IPS-11a (cell line): ENCODE results near the gene KRTAP1-5.
"Not testable (repeated sequence)": the region's sequence is repeated elsewhere in the genome, so short reads cannot be mapped to it uniquely, and the experiment has no call there.

Experiments
- H3K4me3 ChIP-seq: one replicate; pipeline ENCODE4 v1.5.1; 2013; ENCODE audit warnings: low read depth, low read length, control low read depth

Gene KRTAP1-5, protein sequence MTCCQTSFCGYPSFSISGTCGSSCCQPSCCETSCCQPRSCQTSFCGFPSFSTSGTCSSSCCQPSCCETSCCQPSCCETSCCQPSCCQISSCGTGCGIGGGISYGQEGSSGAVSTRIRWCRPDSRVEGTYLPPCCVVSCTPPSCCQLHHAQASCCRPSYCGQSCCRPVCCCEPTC

DNA sequence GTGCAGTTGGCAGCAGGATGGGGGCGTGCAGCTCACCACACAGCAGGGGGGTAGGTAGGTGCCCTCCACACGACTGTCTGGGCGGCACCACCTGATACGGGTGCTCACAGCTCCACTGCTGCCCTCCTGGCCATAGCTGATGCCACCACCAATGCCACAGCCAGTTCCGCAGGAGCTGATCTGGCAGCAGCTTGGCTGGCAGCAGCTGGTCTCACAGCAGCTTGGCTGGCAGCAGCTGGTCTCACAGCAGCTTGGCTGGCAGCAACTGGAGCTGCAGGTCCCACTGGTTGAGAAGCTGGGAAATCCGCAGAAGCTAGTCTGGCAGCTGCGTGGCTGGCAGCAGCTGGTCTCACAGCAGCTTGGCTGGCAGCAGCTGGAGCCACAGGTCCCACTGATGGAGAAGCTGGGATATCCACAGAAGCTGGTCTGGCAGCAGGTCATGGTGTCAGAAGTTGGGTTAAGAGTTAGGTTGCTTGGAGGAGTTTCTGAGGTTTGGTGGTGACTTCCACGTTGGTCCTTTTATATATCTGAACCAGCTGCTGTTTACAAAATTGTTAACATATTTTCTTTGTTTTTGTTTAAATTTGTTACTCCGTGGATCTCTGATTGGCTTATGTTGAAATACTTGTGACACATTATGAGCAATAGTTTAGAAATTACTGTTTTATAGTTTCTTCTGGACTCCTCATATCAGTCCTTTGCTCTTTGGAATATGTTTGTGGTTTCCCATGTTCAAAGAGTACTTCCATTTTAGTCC lies at the start of gene KRTAP1-5:
Gene KRTAP1-5 (minus strand): TSS at position 494 of the 757 bp plus-strand sequence. CDS start 53 bp downstream, at position 441.
- H3K4me3 ChIP-seq: no peak within 1 kb of the TSS

GRCh38 chr17:41076788-41077187 lies 49.8 kb upstream of the KRTAP1-5 start:
- no peak overlapping the region for H3K4me3 ChIP-seq

GRCh38 chr17:41073676-41074075 lies 46.7 kb upstream of the KRTAP1-5 start:
- no peak overlapping the region for H3K4me3 ChIP-seq

DNA sequence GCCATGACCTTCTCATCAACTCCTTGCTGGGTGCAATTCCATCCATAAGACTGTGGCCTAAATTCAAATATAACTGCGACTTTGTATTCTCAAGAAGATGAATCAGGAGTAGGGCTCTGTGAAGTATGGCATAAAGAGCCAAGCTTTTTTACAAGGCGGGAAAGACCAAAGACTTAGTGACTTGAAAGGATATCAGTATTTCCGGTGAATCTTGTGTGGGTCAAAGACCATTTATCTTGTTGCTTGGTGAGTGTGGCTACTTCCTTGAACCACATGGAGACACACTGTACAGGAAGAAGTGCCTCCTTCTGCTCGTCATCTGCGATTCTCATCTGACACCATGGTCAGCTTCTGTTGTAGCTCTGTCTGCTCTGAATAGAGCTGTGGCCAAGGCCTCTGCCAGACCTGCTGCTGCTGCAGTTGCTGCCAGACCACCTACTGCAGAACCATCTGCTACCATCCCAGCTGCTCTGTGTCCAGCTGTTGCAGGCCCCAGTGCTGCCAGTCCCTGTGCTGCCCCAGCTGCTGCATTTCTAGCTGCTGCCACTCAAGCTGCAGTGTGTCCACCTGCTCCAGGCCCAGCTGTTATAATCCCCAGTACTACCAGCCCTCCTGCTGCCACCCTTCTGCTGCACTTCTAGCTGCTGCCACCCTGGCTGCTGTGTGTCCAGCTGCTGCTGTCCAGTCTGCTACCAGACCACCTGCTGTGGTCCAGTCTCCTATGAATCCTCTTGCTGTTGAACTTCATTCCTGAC lies 44.8 kb upstream of the KRTAP1-5 start:
- H3K4me3 ChIP-seq: no peak overlapping the region

GRCh38 chr17:41069031-41069430 lies 42.0 kb upstream of the KRTAP1-5 start:
- no peak overlapping the region for H3K4me3 ChIP-seq

DNA sequence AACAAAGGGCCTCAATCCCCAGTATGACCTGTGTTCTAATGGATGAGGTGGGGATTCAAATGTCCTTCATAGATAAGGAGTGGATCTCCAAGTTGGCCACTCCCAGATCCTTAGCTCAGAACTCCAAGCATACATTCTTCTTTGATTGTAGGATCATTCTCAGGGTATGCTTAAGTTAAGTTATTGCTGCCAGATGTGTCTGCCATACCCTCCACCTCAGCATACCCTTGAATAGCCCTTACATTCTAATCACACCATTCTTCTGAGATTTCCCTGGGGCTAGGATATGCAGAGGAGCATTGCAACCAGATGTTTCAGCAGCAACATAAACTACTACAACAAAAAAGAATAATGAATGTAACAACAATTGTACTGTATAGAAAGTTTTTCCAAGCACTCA lies 40.3 kb upstream of the KRTAP1-5 start:
- no peak overlapping the region for H3K4me3 ChIP-seq

GRCh38 chr17:41065829-41066624 lies 39.0 kb upstream of the KRTAP1-5 start, which contains the start of gene KRTAP2-4:
TSS of gene KRTAP2-4 (minus strand) at chr17:41065879. CDS start at chr17:41065845, 34 bp downstream.
- H3K4me3 ChIP-seq: no peak within 1 kb of the TSS

GRCh38 chr17:41065016-41065689 lies 38.1 kb upstream of the KRTAP1-5 start:
- not testable (repeated sequence) for H3K4me3 ChIP-seq

DNA sequence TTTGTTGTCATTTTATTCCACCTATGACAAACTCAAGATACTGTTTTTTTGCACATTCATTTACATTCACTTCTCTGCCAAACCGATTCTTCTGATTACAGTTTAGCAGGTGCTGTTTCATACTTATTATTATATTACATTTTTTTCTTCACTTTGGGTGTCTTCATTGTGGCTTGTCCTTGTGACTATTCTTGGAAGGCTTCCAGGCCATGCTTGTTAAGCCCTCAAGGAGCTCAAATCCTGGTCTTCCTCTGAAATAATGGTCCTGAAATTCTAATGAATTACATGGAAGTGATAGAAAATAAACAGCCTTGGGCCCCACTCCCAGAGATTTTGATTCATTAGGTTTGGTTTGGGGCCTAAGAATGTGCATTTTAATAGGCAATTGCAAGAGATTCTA lies 37.3 kb upstream of the KRTAP1-5 start:
- H3K4me3 ChIP-seq: no peak overlapping the region

DNA sequence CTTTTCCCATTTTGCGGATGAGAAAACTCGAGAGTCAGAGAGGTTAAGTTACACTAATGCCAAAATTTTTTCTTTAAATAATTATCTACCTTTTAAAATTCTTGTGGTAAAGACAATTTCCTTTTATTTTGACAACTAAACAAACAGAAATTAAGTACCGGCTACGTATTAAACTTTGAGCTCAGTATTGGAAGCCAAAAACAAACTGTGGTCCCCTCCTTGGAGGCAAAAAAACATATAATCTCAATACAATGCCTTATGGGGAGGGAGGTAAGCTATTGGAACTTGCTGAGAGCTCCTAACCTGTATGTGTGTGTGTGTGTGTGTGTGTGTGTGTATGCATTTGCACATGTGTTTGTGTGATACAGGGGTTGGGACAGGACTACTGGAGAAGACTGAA lies 36.4 kb upstream of the KRTAP1-5 start:
- H3K4me3 ChIP-seq: no peak overlapping the region

GRCh38 chr17:41061964-41062363 lies 35.0 kb upstream of the KRTAP1-5 start:
- no peak overlapping the region for H3K4me3 ChIP-seq

DNA sequence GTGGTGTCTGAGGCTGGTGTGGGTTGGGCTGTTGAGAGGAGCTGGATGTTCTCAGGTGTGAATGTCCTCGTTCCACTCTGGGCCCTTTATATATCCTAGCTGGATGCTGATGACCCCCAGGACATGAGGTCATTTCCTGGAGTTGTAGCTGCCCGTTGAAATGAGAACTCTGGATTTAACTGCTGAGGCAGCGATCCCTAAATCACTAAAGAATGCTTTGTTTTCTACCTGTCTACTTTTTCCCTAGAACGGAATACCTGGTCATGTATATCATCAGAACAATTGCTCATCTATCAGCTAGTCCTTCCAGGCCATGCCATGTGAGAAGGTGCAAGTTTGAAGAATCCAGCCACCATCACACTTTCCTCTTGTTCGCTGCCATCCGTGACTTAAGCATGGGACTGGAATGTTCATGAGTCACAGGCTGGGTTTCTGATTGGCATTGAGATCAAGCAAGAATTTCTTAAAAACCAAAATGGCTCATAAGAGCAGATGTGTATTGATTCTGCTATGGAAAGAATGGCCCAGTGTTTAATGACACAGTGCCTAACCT lies 33.1 kb upstream of the KRTAP1-5 start, which contains the start of gene KRTAP2-3:
Gene KRTAP2-3 (minus strand): TSS at position 63 of the 553 bp plus-strand sequence. CDS start 64 bp downstream, outside the sequence.
- H3K4me3 ChIP-seq: no peak within 1 kb of the TSS

DNA sequence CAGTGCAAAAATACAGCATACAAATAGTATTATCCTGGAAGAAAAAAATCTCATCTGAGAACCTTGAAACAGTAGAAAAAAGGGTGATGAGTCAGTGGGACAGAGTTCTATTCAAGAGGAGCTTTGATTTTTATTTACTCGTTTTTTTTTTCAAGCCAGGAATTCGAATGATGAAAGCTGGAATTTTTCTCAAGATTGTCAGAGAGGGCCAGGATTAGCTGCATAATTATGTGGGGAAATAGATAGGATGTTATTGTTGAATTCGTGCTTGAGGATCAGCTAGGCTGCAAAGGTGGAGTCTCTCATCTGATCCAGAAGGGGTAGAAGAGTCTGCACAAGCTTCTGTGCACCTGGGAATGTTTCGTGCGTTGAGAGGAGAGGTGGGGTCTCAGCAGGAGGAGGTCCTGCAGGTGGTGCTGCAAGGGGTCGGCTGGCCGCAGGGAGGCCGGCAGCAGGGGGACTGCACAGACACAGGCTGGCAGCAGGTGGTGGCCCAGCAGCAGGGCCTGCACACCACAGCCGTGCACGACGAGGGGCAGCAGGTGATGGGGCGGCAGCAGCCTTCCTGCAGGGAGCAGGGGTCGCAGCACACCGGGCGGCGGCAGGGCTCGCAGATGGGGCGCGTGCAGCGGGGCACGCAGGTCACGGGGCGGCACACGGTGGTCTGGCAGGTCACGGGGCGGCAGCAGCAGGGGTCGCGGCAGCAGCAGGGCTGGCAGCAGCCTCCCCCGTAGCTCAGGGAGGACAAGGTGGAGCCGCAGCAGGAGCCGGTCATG lies 32.5 kb upstream of the KRTAP1-5 start:
- not testable (repeated sequence) for H3K4me3 ChIP-seq

DNA sequence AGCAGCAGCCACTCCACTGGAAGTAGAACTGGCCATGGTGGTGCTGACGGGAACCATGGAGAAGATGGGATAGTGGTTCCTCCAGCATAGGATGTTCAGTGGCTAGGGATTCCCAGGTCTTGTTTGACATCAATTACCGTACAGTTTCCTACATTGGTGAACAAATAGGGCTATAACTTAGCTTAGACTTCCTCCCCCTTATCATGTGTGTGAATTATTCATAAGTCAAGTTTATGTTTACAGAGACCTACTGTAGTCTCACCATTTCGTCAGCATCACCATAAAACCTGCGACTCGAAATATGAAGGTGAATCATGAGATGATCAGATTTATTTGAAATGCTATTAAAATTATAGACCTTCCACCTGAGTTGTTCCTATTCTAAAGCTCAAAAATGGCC lies 31.7 kb upstream of the KRTAP1-5 start:
- no peak overlapping the region for H3K4me3 ChIP-seq

GRCh38 chr17:41057547-41057946 lies 30.5 kb upstream of the KRTAP1-5 start:
- no peak overlapping the region for H3K4me3 ChIP-seq

- not testable (repeated sequence) for H3K4me3 ChIP-seq
Measured at GRCh38 chr17:41055130-41055529, 28.1 kb upstream of the KRTAP1-5 start, which contains the start of gene KRTAP2-2. TSS of gene KRTAP2-2 (minus strand) at chr17:41055230. CDS start at chr17:41055211, 19 bp downstream.

GRCh38 chr17:41054556-41054955 lies 27.5 kb upstream of the KRTAP1-5 start:
- H3K4me3 ChIP-seq: not testable (repeated sequence)

DNA sequence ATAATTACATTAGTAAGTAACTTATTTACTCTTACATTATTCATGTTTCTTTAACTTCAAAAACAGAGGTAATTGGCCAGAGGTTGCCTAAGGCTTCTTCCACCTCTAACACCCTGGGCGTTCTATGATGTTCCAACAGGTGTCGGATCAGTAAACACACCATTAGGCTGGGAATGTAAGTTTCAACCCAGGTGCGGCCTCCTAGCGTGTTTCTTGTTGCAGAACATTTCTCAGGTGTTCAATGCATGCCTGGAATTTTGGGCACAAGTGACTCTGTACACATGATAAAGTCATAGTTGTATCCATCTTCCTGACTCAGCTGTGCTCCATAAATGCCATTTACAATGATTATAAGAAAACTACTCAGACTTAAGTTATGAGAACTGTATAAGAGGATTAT lies 27.0 kb upstream of the KRTAP1-5 start:
- H3K4me3 ChIP-seq: no peak overlapping the region

- H3K4me3 ChIP-seq: no peak overlapping the region
Measured at GRCh38 chr17:41052566-41052965, 25.6 kb upstream of the KRTAP1-5 start.
